HG03442 (cell line): ENCODE measurements around the gene VCP.

Source experiments
- ATAC-seq: cut with Tn5 transposase; IDR thresholded peaks from one replicate; pipeline ENCODE4 v1.9.1; 2021; ENCODE audit warnings: mild to moderate bottlenecking, moderate library complexity; ENCODE audit not compliant: unreplicated experiment

VCP gene

GRCh38 chr9:35072461-35073278 is at the start of gene VCP:
VCP (minus strand) TSS chr9:35072625; CDS start chr9:35072353, 272 bp downstream.
- peak; percentile 86 for ATAC-seq

DNA sequence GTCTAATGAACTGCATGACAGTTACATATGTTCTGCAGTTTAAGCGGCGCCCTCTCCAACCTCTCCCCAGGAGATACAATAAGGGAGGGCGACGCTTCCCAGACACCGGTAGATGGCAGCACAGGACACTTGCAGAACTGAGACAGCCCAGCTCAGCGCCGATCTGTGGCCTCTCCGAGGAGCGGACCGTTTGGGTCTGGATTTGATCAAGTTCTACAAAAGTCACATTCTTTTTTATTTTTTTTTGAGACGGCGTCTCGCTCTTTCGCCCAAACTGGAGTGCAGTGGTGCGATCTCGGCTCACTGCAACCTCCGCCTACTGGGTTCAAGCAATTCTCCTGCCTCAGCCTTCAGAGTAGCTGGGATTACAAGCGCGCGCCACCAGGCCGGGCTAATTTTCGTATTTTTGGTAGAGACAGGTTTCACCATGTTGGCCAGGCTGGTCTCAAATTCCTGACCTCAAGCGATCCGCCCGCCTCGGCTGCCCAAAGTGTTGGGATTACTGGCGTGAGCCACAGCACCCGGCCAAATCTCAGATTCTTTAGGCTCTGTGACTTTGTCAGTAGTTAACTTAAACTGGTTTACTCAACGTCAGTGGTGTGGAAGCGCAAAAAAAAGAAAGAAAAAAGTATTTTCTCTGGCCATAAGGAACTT is 44.6 kb upstream of the VCP start:
- peak; percentile 39 for ATAC-seq

GRCh38 chr9:35116539-35116897 is 44.1 kb upstream of the VCP start:
- ATAC-seq, result peak; percentile 1

DNA sequence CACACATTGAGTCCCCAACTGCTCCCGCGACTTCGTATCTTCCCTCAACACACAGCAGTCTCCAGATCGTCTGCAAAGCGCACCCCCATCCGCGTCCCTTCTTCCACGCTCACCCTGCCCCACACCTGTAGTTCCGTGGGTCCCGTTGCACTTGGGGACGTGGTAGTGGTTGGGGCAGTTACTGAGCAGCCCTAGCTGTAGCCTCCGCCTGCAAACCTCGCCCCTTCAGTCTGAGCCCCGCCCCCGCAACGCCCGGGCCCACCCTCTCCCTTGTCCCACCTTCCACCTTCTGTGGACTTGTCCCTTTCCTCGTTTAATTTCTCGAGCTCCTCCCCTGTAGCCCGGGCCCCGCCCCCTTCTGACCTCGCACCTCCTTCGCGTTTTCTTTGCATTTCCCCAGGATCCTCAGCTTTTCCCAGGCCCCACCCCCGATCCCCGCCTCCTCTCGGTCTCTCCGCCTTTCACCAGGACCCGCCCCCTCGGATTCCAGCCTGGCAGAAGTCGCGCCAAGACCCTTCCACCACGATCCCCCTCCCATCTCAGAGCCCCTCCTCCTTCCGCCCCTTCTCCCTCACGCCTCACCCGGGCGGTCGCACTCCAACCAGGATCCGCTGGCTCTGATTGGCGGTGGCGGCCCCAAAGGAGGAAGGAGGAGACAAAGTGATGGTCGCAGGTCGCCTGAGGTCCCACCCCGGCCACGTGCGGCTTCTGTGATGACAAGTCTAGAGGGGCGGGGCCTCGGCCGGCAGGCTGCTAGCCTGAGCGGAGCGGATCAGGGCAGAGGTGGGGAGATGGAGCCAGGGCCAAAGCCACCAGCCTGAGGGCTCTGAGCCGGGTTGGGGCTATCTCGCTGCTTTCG is 43.5 kb upstream of the VCP start, which contains the start of gene ATOSB:
ATOSB (minus strand) TSS at position 183 of the 859 bp plus-strand sequence. CDS start 7,588 bp downstream, outside the sequence.
- peak; percentile 41 for ATAC-seq

GRCh38 chr9:35114840-35115628 is 42.6 kb upstream of the VCP start:
- ATAC-seq, result no peak

DNA sequence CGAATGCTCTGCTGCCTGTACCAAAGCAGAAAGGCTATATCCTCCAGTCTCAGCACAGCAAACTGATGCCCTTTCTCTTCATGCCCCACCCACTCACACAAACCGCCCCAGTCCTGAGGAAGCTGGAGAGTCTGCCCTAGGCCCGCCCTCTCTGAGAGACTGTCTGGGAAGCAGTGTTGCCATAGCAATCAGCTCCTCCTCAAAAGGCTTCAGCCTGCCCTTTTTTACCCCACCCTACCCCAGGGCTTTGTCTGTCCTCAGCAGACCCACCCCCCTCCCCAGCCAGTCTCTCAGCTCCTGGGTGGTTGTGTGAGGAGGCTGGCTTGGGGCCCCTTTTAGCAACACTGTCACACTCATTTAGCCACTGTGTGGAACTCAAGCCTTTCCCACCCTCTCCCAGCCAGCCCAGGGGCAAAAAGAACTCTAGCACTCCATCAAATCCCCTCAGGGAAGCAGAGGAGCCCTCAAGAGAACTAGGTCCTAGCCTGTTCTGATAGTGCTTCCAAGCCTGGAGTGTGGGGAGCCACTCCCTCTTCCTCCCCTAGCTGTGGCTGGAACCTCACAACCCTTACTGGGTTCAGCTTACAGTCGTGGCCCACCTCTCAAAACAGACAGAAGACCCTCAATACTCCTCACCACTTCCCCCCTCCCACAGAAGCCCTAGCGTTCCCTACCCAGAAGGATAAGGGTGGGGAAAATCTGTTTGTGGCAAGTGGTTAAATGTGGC is 41.9 kb upstream of the VCP start:
- no peak for ATAC-seq

DNA sequence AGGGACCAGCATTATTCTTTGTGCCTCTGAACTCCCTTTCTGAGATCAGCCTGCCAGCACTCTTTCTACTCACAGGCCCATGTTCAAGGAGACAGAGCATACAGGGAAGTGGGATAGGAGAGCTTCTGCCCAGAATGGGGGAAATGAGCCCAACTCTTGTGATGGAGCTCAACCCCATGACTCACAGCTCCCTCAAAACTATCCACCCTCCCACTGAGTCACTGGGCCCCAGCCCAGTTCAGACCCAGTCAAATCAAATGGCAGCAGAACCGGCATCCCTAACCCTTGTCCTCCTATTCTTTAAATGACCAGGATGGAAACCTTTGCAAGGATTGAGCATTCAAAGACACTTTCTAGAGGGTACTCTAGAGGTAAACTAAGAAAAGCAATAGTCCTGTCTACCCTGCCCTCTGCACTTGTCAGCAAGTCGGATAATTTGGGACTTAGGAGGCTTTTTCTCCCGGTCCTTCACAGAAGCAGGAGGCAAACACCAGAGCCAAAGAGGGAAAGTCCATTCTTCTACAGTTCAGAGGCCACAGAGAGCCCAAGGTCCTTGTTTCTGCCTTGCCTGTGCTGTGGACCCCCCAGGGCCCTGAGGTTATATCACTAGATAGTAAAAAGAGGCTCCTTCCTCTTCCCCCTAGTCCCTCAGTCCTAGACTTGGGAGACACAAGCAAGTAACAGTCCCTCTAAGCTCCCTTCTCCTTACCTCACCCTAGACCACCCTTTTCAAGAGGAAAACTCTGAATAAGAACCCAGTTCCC is 40.0 kb upstream of the VCP start:
- no peak for ATAC-seq

DNA sequence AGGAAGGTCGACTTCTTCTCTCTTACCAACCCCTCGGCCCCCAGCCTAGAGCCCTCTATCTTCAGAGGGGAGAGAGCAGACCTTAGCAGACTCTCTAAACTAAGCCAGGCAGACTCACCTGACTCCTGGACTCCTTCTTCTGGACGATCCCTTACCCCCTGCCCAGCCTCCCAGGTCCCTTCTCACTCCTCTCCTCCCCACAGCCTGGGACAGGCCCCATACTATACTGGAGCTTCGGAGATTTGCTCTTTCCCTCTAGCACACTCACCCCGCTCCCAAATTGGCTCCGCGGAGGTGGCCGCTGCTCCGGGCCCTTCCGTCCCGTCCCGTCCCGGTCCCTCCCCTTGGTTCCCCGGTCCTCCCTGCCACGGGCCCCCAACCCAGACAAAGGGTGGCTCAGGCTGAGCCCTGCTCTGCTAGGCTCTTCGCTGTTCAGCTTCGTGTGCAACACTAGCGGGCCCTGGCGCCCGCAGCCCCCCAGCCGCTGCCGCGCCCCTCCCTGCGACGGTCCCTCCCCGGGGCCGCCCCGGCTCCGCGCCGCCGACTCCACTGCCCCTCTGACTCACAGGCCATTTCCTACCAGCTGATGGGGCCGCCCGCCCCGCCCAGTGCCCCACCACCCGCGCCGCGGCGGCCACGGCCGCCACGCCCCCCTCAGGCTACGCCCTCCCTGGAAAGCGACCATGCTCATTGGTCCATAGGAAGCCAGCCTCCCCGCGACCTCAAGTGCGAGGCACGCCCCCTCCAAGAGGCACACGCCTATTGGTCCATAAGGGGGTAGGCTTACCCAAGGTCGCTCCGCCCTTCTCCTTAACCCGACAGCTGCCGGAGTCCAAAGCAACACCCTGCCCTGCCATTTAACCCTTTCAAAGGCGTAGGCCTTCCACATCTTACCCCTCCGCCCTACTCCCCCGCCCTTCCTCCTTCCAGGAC is 38.8 kb upstream of the VCP start:
- peak; percentile 70 for ATAC-seq

DNA sequence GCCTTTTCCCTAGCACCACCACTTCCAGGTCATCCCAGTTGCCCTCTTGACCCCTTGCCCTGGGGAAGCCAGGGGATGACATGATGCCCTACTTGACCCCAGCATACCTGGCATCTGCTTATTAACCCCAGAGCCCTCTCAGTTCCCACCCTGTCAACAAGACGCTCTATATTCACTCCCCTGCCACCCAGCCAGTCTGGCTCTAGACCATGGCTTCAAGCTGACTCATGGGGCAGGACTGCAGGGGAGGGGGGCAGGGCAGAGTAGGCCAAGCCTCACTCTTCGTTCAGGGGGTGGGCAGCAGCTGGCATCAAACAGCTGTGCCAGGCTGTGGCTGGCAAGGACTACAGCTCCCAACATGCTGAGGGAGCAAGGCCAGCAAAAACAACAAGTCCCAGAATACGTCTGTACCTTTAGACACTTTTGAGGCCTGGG is 37.9 kb upstream of the VCP start:
- ATAC-seq, result no peak

GRCh38 chr9:35108946-35109575 is 36.6 kb upstream of the VCP start:
- no peak for ATAC-seq

DNA sequence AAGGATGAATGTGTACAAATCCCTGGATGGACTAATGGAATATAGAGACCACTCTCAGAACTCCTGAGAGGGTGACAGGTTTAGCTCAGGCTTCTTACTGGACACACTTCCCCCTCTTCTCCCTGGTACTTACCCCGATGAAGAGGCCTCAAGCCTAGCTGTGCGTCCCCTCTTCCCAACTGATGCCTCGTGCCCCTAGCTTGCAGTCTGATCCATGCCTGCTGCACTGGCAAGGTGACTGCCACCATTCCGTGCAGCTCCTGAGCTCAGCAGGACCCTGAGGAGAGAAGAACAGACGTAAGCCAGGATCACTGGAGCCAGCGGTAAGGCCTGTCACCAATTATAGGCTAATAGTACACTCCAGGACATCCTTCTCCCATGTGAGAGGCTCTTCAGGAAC is 36.0 kb upstream of the VCP start:
- ATAC-seq, result no peak

DNA sequence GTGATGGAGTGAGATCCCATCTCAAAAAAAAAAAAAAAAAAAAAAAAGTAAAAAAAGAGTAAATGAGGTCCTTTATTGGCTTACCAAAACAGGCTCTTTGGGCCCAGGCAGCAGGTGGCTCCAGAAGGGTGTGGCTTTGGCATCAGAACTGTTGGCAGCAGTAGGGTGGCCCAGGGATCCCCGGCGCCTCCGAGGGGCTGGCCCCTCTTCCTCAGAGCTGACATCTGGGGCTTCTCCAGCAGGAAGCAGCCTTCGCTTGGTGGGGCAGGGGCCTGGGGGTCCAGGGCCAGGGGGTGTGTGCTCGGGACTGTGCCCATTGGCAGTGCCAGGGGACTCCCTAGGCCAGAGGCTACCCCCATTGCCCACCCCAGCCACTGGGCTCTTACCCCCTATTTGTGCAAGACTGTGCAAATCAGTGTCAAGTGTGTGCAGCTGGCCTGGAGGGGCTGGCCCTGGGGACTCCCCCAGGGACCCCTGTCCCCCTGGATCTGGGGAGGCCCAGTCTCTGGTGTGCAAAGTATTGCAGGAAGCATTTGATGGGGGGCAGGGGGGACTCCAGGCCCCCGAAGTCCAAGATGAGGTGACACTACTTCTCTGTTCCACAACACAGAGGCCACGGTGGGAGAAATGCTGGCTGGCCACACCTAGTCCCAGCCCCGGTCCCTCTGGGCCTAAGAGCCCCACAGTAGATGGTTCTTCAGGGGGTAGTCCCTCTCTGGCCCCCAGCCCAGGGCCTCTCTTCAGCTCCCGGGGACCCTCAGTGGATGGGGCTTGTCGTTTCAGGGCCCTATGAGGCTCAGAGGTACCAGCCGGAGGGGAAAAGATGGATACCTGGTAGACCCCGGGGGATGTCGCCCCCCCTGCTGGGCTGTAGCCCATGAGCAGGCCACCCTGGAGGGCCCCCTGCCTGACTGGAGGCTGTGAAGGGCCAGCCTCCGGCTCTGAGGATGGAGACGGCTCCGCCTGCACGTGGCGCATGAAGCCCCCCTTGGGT is 35.2 kb upstream of the VCP start:
- no peak for ATAC-seq

DNA sequence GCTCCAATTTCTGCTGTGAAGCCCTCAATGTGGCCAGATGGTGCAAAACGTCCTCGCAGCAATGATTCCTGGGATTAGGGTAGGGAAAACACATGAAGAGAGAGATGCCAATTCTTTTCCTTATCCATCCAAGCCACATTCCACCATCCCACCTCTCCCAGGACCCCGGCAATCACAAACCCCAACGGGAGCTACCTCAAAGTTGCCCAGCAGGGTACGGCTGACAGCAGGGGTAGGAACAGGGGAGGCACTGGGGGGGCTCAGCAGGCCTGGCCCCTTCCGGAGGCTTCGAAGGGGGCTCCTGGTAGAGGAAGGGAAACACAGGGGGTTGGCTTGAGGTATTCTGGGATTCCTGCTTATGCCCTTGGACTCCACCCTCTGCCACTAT is 33.9 kb upstream of the VCP start:
- no peak for ATAC-seq

GRCh38 chr9:35105571-35106342 is 33.3 kb upstream of the VCP start:
- no peak for ATAC-seq

- ATAC-seq, result no peak
Measured at GRCh38 chr9:35105126-35105525, 32.7 kb upstream of the VCP start.

DNA sequence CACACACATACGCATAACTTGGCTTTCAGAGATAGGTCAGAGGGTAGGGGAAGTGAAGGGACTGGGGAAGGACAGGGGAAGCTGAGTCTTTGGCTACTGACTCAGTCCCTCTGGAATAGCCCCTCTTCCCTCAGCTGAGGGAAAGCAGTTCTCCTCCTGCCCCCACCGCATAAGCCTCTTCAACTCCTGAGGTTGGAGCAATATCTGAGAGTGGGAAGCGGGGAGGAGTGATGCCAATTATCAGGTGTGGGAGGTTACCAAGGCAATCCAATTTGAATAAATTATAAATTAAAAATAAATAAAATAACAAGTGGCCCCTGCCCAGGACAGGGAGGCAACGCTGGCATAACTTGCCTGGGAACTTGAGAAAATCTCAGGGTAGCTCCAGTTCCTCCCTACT is 32.2 kb upstream of the VCP start:
- no peak for ATAC-seq
